GM18526 (cell line): ENCODE results near the gene SPI1.

Experiments
- POLR2A ChIP-seq: IDR thresholded peaks from 3 replicates; pipeline ENCODE4 v1.6.1; 2011; ENCODE audit not compliant: insufficient read length; ENCODE audit errors: extremely low read depth

The SPI1 gene

DNA sequence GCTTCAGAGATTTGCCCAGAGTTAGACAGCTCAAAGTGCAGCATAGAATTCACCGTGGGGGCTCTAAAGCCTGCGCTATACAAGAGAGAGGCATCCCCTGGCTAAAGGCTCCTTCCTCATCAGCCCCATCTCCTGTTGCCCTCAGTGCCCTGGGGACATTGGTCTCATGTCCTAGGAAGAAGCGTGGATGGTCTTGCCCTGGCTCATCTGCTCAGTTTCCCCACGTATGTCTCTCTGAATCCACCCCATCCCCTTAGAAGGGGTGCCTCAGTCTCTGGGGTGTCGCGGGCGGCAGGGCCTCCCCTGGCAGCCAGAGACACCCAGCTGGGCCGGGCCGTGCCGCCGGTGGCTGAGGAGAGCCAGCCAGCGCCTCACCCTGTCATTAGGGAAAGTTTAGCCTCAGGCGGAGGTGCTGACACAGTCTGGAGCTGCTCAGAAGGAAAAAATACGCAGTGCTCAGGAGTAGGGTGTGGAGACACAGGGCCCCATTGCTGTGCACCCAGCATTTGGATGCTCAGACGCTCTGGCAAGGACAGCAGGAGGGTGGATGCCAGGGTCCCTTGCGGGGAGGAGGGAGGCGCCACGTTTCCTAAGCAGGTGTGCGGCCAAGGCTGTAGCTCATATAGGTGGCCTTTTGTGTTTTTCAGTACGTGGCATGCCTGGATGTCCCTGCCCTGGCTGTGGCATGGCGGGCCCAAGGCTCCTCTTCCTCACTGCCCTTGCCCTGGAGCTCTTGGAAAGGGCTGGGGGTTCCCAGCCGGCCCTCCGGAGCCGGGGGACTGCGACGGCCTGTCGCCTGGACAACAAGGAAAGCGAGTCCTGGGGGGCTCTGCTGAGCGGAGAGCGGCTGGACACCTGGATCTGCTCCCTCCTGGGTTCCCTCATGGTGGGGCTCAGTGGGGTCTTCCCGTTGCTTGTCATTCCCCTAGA is 31.4 kb upstream of the SPI1 start:
- TF ChIP-seq POLR2A: no peak

- no peak for TF ChIP-seq POLR2A
Measured at GRCh38 chr11:47408598-47409439, 30.5 kb upstream of the SPI1 start.

GRCh38 chr11:47407746-47408590 is 29.6 kb upstream of the SPI1 start, which contains the start of gene SLC39A13:
SLC39A13 (plus strand) TSS chr11:47408590; CDS start chr11:47410095, 1,505 bp downstream.
- TF ChIP-seq POLR2A: no peak

DNA sequence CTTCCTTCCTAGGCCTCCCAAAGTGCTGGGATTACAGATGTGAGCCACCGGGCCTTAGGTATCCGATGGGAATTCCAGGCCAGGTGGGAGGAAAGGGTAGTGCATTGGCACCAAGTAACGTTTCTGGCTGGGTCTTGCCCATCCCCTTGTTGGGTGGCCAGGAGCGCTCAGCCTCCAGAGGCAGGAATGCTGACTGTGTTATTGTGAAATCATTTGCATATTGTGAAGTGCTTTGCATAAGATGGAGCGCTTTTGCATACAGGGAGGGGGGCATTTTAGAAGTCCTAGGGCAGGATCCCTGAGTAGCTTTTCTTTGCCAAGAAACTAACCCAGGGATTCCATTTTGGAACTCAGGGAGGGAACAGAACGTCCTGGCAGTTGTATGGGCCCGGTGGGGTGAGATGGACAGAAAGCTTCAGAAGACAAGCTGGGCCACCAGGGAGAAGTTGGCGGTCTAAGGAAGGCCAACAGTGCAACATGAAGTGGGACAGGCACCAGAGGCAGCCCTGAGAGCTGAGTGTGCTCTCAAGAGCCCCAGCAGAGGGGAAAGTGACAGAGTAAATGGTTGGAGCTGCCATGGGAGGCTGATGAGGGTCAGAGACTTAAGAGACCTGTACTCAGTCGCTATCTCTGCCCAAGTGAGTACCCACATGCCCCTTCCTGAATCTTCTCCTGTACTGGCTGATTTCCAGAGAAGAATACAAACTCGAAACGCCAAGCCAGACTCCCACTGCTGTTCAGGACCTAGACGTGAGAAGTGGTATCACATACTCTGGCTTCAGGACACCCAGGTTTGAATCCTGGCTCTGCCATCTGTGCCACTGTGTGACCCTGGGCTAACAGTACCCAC is 28.8 kb upstream of the SPI1 start:
- no peak for TF ChIP-seq POLR2A

DNA sequence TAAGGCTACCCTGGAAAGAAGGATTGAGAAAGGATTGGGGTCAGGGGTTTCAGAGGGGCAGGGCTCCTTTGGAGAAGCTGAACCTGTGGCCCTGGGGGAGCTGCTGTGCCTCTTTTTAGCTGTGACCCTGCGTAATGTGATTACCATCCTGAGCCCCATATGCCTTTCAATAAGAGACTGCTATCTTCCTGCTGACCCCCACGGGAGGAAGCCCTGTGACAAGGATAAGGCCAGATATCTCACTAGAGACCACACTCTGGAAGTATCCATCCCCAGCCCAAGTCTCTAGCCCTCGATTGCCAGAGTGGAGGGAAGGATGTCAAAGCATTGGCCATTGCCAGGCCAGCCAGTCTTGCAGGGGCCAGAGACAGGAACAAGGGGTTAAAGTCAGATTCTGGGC is 25.2 kb upstream of the SPI1 start:
- no peak for TF ChIP-seq POLR2A

DNA sequence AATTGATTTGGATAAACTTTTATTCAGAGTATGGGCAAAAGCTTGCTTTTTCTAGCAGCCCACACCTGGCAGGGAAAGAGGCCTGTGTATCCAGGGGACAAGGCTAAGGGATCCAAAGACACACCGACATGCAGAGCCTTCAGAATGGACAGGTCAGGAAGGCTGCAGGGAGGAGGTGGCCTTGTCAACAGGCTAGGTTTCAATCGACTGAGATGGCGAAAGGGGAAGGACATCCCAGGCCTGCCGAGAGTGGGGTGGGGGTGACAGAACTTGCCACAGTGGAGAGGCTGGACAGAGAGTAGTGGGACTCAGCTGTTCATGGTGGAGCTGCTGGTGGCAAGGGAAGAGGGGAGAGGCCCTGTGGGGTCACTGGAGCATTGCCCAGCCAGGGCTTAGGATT is 24.8 kb upstream of the SPI1 start:
- no peak for TF ChIP-seq POLR2A

DNA sequence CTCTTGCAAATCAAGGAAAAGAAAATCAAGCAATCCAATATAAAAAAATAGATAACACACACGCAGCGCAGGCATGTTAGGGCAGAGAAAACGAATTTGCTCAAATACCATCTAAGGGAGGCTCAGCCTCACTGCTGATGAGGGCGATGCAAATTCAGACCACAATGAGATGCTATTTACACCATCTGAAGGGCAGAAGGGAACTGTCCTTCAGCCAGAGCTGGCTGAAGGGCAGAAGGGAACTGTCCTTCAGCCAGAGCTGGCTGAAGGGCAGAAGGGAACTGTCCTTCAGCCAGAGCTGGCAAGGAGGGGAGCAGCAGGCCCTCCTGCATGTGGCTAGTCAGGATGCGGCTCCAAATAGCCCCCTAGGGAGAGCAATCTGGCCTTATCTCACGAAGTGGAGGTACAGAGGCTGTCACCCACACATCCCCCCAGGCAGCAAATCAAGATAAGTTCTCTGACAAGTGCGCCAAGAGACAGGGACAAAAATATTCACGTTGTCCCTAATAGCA is 22.5 kb upstream of the SPI1 start:
- peak; percentile 39 for TF ChIP-seq POLR2A

- peak; percentile 63 for TF ChIP-seq POLR2A
Measured at GRCh38 chr11:47399860-47400767, 21.8 kb upstream of the SPI1 start.

DNA sequence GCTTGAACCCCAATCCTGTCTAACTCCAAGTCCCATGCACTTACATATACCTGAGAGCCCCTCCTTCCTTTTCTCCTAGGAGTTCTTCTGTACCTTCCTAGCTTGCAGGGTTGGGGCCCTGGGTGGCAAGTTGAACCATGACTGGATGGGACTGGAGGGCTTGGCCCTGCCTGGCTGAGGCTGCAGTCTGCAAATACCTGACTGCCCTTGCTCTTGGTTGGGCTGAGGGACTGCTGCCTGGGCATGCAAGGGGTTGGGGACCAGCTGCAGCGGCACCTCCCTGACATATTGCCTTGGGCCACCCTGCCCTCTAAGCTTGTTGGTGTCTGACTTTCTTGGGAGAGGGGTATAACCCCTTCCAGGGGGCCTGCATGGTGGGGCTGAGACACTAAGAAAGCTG is 20.2 kb upstream of the SPI1 start:
- no peak for TF ChIP-seq POLR2A

GRCh38 chr11:47398011-47398410 is 19.7 kb upstream of the SPI1 start:
- TF ChIP-seq POLR2A: no peak

DNA sequence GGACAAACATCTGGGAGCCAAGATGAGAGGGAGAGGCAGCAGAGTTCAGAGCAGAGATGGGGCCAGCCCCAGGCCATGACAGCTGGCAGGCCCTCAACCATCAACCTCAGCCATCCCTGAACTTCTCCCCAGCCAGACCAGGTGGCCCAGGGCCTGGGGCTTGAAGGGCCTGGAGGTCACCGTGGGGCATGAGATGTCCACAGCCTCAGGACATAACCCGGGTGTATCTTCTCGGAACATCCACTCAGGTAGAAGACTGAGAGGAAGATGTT is 17.6 kb upstream of the SPI1 start:
- no peak for TF ChIP-seq POLR2A

DNA sequence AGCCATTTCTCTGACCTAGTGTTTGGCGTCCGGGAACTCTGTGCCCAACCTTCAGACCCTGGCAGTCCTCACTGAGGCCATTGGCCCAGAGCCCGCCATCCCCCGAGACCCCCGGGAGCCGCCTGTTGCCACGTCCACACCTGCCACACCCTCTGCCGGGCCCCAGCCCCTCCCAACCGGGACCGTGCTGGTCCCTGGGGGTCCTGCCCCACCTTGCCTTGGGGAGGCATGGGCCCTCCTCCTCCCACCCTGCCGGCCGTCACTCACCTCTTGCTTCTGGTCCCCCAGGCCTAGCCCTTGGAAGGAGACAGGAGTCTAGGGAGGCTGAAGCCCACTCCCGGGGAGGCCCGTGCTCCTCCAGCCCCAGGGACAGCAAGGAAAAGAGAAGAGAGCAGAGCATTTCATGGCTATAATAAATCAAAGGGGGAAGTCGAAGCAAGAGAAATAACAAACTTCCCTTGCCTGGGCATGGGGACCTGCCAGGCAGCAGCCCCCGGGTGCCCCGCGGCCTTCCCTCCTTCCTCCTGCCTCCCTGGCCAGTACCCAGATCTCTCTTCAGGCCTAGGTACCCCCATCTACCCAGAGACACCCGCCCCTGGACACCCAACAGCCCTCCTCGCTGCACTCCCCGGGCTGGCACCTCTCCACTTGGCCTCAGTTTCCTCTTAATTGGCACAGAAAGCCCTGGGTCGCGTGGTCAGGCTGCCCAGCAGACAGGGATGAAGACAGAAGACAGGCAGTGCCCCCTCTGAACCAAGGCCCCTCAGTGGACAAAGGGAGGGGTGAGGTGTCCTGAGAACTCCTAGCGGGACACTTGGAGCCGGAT is 17.1 kb upstream of the SPI1 start:
- no peak for TF ChIP-seq POLR2A
